Measurements from ENCODE around the gene TOP3B.

TOP3B gene

DNA sequence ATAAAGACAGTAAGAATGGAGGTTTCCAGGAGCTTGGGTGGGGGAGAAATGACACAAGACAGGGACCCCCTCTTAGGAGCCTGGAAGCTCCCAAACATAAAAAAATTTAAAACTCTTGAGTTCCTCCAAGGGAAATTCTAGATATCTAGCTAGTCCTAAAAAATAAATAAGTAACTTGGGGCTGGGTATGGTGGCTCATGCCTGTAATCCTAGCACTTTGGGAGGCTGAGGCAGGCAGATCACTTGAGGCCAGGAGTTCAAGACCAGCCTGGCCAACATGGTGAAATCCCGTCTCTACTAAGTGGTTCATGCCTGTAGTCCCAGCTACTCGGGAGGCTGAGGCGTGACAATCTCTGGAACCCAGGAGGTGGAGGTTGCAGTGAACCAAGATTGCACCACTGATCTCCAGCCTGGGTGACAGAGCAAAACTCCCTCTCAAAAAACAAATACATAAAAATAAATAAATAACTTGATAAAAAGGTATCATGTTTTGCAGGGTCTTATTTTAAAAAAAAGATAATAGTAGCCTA is 20.0 kb upstream of the TOP3B start:
- no peaks in the 10 kb centered on the region for H3K79me2 ChIP-seq (ENCODE audit: control insufficient read depth, insufficient read depth, low read length, poor library complexity)
- no peak for DNase-seq
- H2AK5ac ChIP-seq (ENCODE audit: low read length), result no peak overlapping the region
- no peak overlapping the region for H3K9ac ChIP-seq (ENCODE audit: low read length)
- no peaks in the 10 kb centered on the region for H3K27me3 ChIP-seq (ENCODE audit: insufficient read depth, low read length)
- no peak overlapping the region for H3K14ac ChIP-seq (ENCODE audit: low read length)
- H3K79me1 ChIP-seq (ENCODE audit: low read length), result no peaks in the 10 kb centered on the region
- no CpG with 5 or more reads among the region's 3 CpGs for WGBS (ENCODE audit: extremely low coverage, insufficient coverage, insufficient read length)
- H3K4ac ChIP-seq (ENCODE audit: low read depth, low read length), result no peak overlapping the region
- no peak overlapping the region for H2BK120ac ChIP-seq (ENCODE audit: insufficient read depth, low read length, poor library complexity)
- H3K4me2 ChIP-seq (ENCODE audit: low read length), result no peak overlapping the region
- H3K4me3 ChIP-seq (ENCODE audit: low read depth, low read length), result no peak overlapping the region
- H4K8ac ChIP-seq (ENCODE audit: low read depth, low read length), result no peak overlapping the region
- no peaks in the 10 kb centered on the region for H3K4me1 ChIP-seq (ENCODE audit: control insufficient read depth in 1 of 2, insufficient read depth in 2 of 2, low read length in 2 of 2)
- no peak overlapping the region for H3K18ac ChIP-seq (ENCODE audit: low read length)
- no peaks in the 10 kb centered on the region for H3K36me3 ChIP-seq (ENCODE audit: control insufficient read depth in 1 of 2, insufficient read depth in 2 of 2, low read length in 2 of 2)
- no peak overlapping the region for H4K91ac ChIP-seq (ENCODE audit: low read depth, low read length)
- no peak overlapping the region for H2BK12ac ChIP-seq (ENCODE audit: low read length)
- H4K12ac ChIP-seq (ENCODE audit: low read depth, low read length), result no peak overlapping the region
- H3K27ac ChIP-seq (ENCODE audit: low read depth, low read length), result no peak overlapping the region
- H3K9me3 ChIP-seq (ENCODE audit: insufficient read depth, low read depth, low read length), result no peaks in the 10 kb centered on the region
- no peak overlapping the region for H2BK5ac ChIP-seq (ENCODE audit: low read depth, low read length, poor library complexity)
- H2AFZ ChIP-seq (ENCODE audit: insufficient read depth, low read length, poor library complexity), result no peak overlapping the region
- H3K23ac ChIP-seq (ENCODE audit: low read length), result no peak overlapping the region

- Histone ChIP-seq H3K14ac (ENCODE audit: low read length) (no peak overlapping the region), H2BK120ac (ENCODE audit: insufficient read depth, low read length, poor library complexity) (no peak overlapping the region), H3K36me3 (ENCODE audit: control insufficient read depth in 1 of 2, insufficient read depth in 2 of 2, low read length in 2 of 2) (no peaks in the 10 kb centered on the region), H4K8ac (ENCODE audit: low read depth, low read length) (no peak overlapping the region), H3K9me3 (ENCODE audit: insufficient read depth, low read depth, low read length) (no peaks in the 10 kb centered on the region), H3K9ac (ENCODE audit: low read length) (no peak overlapping the region), H2AFZ (ENCODE audit: insufficient read depth, low read length, poor library complexity) (no peak overlapping the region), H3K79me1 (ENCODE audit: low read length) (no peaks in the 10 kb centered on the region), H3K27ac (ENCODE audit: low read depth, low read length) (no peak overlapping the region), H3K4ac (ENCODE audit: low read depth, low read length) (no peak overlapping the region), H3K18ac (ENCODE audit: low read length) (no peak overlapping the region), H3K4me1 (ENCODE audit: control insufficient read depth in 1 of 2, insufficient read depth in 2 of 2, low read length in 2 of 2) (no peaks in the 10 kb centered on the region), H2BK5ac (ENCODE audit: low read depth, low read length, poor library complexity) (no peak overlapping the region), H4K91ac (ENCODE audit: low read depth, low read length) (no peak overlapping the region), H3K4me2 (ENCODE audit: low read length) (no peak overlapping the region), H3K79me2 (ENCODE audit: control insufficient read depth, insufficient read depth, low read length, poor library complexity) (no peaks in the 10 kb centered on the region), H3K4me3 (ENCODE audit: low read depth, low read length) (no peak overlapping the region), H4K12ac (ENCODE audit: low read depth, low read length) (no peak overlapping the region), H3K23ac (ENCODE audit: low read length) (no peak overlapping the region), H2AK5ac (ENCODE audit: low read length) (no peak overlapping the region), H3K27me3 (ENCODE audit: insufficient read depth, low read length) (no peaks in the 10 kb centered on the region), H2BK12ac (ENCODE audit: low read length) (no peak overlapping the region)
- no CpG with 5 or more reads among the region's 2 CpGs for WGBS (ENCODE audit: extremely low coverage, insufficient coverage, insufficient read length)
- no peak for DNase-seq
These were observed 19.3 kb upstream of the TOP3B start for GRCh38 chr22:22001664-22002525.

DNA sequence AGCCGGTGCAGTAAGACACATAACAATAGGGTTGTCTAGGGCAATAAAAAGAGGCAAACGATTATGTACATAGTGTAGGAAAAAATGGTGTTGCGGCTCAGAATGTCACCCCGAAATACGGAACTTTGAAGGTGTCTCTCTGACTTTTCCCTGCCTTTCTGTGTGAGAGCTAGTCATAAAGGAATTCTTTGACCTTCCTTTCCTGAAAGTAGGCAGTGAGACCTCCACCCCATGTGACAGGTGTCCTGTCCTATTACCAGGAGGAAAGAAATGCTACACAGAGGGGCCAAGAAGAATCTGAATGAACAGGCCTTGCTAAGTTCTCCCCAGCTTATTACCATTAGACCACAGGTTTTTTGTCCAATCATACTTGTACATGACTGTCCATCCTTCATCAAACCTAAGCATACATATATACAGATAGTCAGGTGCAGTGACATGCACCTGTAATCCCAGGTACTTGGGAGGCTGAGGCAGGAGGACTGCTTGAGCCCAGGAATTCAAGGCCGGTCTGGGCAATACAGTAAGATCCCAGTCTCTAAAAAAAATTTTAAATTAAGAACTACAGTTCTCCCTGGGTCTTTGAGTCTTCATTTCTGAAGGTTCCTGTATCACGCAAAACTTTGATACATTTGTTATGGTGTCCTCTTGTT is 16.1 kb upstream of the TOP3B start:
- Histone ChIP-seq H3K9me3 (ENCODE audit: insufficient read depth, low read depth, low read length) (peaks cover 1% of the 10 kb centered on the region), H3K4me3 (ENCODE audit: low read depth, low read length) (no peak overlapping the region), H4K8ac (ENCODE audit: low read depth, low read length) (no peak overlapping the region), H3K36me3 (ENCODE audit: control insufficient read depth in 1 of 2, insufficient read depth in 2 of 2, low read length in 2 of 2) (no peaks in the 10 kb centered on the region), H3K9ac (ENCODE audit: low read length) (no peak overlapping the region), H3K79me1 (ENCODE audit: low read length) (no peaks in the 10 kb centered on the region), H3K79me2 (ENCODE audit: control insufficient read depth, insufficient read depth, low read length, poor library complexity) (no peaks in the 10 kb centered on the region), H3K23ac (ENCODE audit: low read length) (no peak overlapping the region), H4K12ac (ENCODE audit: low read depth, low read length) (no peak overlapping the region), H3K4me1 (ENCODE audit: control insufficient read depth in 1 of 2, insufficient read depth in 2 of 2, low read length in 2 of 2) (no peaks in the 10 kb centered on the region), H2AFZ (ENCODE audit: insufficient read depth, low read length, poor library complexity) (no peak overlapping the region), H4K91ac (ENCODE audit: low read depth, low read length) (no peak overlapping the region), H3K27ac (ENCODE audit: low read depth, low read length) (no peak overlapping the region), H2BK12ac (ENCODE audit: low read length) (no peak overlapping the region), H2AK5ac (ENCODE audit: low read length) (no peak overlapping the region), H3K27me3 (ENCODE audit: insufficient read depth, low read length) (peaks cover 2% of the 10 kb centered on the region), H3K4ac (ENCODE audit: low read depth, low read length) (no peak overlapping the region), H3K14ac (ENCODE audit: low read length) (no peak overlapping the region), H2BK120ac (ENCODE audit: insufficient read depth, low read length, poor library complexity) (no peak overlapping the region), H3K18ac (ENCODE audit: low read length) (no peak overlapping the region), H3K4me2 (ENCODE audit: low read length) (no peak overlapping the region), H2BK5ac (ENCODE audit: low read depth, low read length, poor library complexity) (no peak overlapping the region)
- WGBS (ENCODE audit: extremely low coverage, insufficient coverage, insufficient read length), result no CpG with 5 or more reads among the region's 7 CpGs
- DNase-seq, result no peak

DNA sequence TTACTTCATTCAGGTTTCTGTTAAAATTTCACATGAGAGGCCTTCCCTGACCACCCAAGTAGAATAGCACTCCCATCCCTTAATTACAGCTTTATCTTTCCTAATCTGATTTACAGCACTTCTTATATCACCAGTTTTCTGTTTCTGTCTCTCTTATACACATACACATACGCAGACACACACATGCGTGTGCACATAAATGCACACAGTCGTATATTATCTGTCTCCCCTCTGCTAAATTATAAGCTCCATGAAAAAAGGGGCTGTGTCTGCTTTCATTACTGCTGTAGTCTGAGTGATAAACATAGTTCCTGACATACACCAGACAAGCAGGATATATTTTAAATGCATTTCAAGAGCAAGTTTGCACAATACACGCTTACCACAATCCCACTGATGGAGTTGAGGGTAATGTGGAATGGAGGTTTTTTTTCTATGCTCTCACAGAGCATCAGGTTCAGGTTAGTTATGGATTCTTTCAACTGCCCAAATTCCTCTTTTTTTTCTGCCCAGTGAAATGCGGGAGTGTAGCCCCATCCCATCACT is 13.7 kb upstream of the TOP3B start:
- Histone ChIP-seq H3K27ac (ENCODE audit: low read depth, low read length) (no peak overlapping the region), H2BK5ac (ENCODE audit: low read depth, low read length, poor library complexity) (no peak overlapping the region), H3K9ac (ENCODE audit: low read length) (no peak overlapping the region), H4K8ac (ENCODE audit: low read depth, low read length) (no peak overlapping the region), H3K4ac (ENCODE audit: low read depth, low read length) (no peak overlapping the region), H3K36me3 (ENCODE audit: control insufficient read depth in 1 of 2, insufficient read depth in 2 of 2, low read length in 2 of 2) (no peaks in the 10 kb centered on the region), H3K23ac (ENCODE audit: low read length) (no peak overlapping the region), H3K14ac (ENCODE audit: low read length) (no peak overlapping the region), H2AFZ (ENCODE audit: insufficient read depth, low read length, poor library complexity) (no peak overlapping the region), H4K91ac (ENCODE audit: low read depth, low read length) (no peak overlapping the region), H2BK12ac (ENCODE audit: low read length) (no peak overlapping the region), H3K4me1 (ENCODE audit: control insufficient read depth in 1 of 2, insufficient read depth in 2 of 2, low read length in 2 of 2) (no peaks in the 10 kb centered on the region), H3K4me2 (ENCODE audit: low read length) (no peak overlapping the region), H2AK5ac (ENCODE audit: low read length) (no peak overlapping the region), H3K9me3 (ENCODE audit: insufficient read depth, low read depth, low read length) (peaks cover 1% of the 10 kb centered on the region), H3K27me3 (ENCODE audit: insufficient read depth, low read length) (peaks cover 2% of the 10 kb centered on the region), H3K79me1 (ENCODE audit: low read length) (no peaks in the 10 kb centered on the region), H4K12ac (ENCODE audit: low read depth, low read length) (no peak overlapping the region), H3K18ac (ENCODE audit: low read length) (no peak overlapping the region), H2BK120ac (ENCODE audit: insufficient read depth, low read length, poor library complexity) (no peak overlapping the region), H3K79me2 (ENCODE audit: control insufficient read depth, insufficient read depth, low read length, poor library complexity) (no peaks in the 10 kb centered on the region), H3K4me3 (ENCODE audit: low read depth, low read length) (no peak overlapping the region)
- DNase-seq, result no peak
- WGBS (ENCODE audit: extremely low coverage, insufficient coverage, insufficient read length), result no CpG with 5 or more reads among the region's 5 CpGs
